ENCODE measurements around the gene MICAL3. TPM values are rescaled to one million over a fixed set of nuclear protein-coding genes. Genes with fewer than 3 reads are reported as not detected.

MICAL3 gene
- total RNA-seq, 4 donors from 2014 or later: 30.4 to 57.1 (median 37.7) TPM

DNA sequence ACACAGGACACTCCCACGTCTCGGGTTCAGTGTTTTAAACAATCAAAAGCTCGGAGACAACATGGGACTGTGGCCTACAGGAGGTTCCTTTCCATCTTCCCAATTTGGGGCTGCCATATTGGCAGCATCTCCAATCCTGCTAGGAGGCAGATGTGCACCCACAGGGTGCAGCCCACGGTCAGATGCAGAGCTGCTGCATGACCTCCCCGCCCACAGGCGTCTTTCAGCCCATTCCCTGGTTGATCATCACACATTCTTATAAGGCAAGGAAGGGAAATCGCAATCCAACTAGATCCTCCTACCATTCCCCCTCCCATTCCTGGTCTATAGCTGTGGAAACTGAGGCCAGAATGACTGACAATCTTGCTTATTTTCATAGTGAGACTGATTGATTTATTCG, 121.4 kb downstream of the MICAL3 start:
- 98% methylated on average over 8 of the region's 8 CpGs for WGBS
- peaks cover 8% of the 10 kb centered on the region for H3K4me1 ChIP-seq
- TF ChIP-seq POLR2AphosphoS5 (IDR thresholded peaks at IDR 0.05) (no peak), POLR2A (IDR thresholded peaks at IDR 0.05) (no peak), EP300 (IDR thresholded peaks at IDR 0.05) (no peak)
- TF ChIP-seq, protein P1, sequence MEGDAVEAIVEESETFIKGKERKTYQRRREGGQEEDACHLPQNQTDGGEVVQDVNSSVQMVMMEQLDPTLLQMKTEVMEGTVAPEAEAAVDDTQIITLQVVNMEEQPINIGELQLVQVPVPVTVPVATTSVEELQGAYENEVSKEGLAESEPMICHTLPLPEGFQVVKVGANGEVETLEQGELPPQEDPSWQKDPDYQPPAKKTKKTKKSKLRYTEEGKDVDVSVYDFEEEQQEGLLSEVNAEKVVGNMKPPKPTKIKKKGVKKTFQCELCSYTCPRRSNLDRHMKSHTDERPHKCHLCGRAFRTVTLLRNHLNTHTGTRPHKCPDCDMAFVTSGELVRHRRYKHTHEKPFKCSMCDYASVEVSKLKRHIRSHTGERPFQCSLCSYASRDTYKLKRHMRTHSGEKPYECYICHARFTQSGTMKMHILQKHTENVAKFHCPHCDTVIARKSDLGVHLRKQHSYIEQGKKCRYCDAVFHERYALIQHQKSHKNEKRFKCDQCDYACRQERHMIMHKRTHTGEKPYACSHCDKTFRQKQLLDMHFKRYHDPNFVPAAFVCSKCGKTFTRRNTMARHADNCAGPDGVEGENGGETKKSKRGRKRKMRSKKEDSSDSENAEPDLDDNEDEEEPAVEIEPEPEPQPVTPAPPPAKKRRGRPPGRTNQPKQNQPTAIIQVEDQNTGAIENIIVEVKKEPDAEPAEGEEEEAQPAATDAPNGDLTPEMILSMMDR (IDR thresholded peaks at IDR 0.05): no peak
- H3K27ac ChIP-seq: no peak overlapping the region
- no peaks in the 10 kb centered on the region for H3K9me3 ChIP-seq
- no peak overlapping the region for H3K4me3 ChIP-seq
- H3K36me3 ChIP-seq: peaks cover 50% of the 10 kb centered on the region
- H3K27me3 ChIP-seq: no peaks in the 10 kb centered on the region
- DNase-seq (ENCODE audit: low spot score in 2 of 2): no peak

DNA sequence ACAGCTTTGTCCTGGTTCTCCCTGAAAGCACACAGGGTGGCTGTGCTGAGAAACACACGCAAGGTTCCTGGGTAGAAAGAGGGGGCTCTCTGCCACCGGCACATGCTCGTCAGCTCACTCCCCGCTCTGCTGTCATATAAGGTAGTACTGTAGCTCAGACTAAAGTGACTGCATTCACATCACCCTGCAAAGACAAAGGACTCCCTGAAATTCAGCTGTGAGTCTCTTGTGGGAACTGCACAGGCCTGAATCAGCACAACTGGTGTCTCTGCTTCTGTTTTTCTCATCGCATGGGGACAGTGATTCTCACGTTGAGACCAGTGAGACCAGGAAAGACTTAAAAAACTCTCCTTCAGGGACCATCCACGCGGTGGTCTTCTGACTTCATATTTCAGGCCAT, 126.0 kb downstream of the MICAL3 start:
- Histone ChIP-seq H3K4me1 (no peaks in the 10 kb centered on the region), H3K9me3 (no peaks in the 10 kb centered on the region), H3K27ac (no peak overlapping the region), H3K27me3 (no peaks in the 10 kb centered on the region), H3K36me3 (peaks cover 67% of the 10 kb centered on the region), H3K4me3 (no peak overlapping the region)
- WGBS: 93% methylated on average over 8 of the region's 8 CpGs
- no peak for TF ChIP-seq EP300 (IDR thresholded peaks at IDR 0.05)
- no peak for TF ChIP-seq POLR2A (IDR thresholded peaks at IDR 0.05)
- TF ChIP-seq POLR2AphosphoS5 (IDR thresholded peaks at IDR 0.05): no peak
- TF ChIP-seq, protein P1 (IDR thresholded peaks at IDR 0.05): no peak
- no peak for DNase-seq (ENCODE audit: low spot score in 2 of 2)

DNA sequence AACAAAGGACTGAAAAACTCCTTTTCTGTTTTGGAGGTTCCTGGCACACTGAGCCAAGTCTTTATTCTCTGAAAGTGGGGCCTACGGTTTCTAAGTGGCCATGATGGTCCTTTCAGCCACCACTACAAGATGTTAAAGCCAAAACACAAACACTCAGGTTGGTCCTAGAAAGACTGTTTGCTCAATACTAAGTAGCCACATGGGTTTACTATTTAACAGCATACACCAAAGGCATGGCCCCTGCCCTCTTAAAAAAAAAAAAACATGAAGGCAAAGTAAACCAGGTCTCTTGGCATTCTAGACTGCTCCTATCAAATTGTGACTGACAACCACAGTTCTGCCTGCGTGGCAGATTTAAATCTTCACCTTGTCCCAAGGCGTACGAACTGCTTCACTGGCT, 126.5 kb downstream of the MICAL3 start:
- TF ChIP-seq EP300 (IDR thresholded peaks at IDR 0.05): no peak
- TF ChIP-seq POLR2A (IDR thresholded peaks at IDR 0.05): no peak
- TF ChIP-seq, protein P1 (IDR thresholded peaks at IDR 0.05): no peak
- no peak for TF ChIP-seq POLR2AphosphoS5 (IDR thresholded peaks at IDR 0.05)
- Histone ChIP-seq H3K4me1 (no peaks in the 10 kb centered on the region), H3K27me3 (no peaks in the 10 kb centered on the region), H3K36me3 (peaks cover 72% of the 10 kb centered on the region), H3K27ac (no peak overlapping the region), H3K9me3 (no peaks in the 10 kb centered on the region), H3K4me3 (no peak overlapping the region)
- no peak for DNase-seq (ENCODE audit: low spot score in 2 of 2)
- 93% methylated on average over 4 of the region's 4 CpGs for WGBS

DNA sequence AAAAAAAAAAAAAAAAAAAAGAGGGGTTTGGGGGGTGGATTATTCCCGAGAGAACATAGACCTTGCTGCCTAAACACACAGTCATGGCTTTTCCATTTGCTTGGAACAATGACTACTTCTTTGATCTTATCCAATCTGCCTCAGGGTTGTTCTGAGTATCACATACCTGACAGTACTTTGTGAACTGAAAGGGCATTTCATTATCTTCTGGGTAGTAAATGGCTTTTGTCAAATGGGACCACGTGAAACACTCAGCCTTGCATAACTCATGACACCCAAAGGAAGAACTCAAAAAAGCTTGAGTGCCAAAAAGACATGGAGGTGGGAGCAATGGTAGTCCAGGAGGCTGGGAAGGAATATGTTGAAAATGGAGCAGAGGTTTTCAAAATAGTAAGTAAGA, 126.9 kb downstream of the MICAL3 start:
- no peak overlapping the region for H3K4me3 ChIP-seq
- no peaks in the 10 kb centered on the region for H3K27me3 ChIP-seq
- 49% methylated on average over 2 of the region's 2 CpGs for WGBS
- no peaks in the 10 kb centered on the region for H3K9me3 ChIP-seq
- peaks cover 74% of the 10 kb centered on the region for H3K36me3 ChIP-seq
- H3K4me1 ChIP-seq: no peaks in the 10 kb centered on the region
- no peak overlapping the region for H3K27ac ChIP-seq
- DNase-seq (ENCODE audit: low spot score in 2 of 2): no peak
- TF ChIP-seq, protein P1 (IDR thresholded peaks at IDR 0.05): no peak
- TF ChIP-seq POLR2AphosphoS5 (IDR thresholded peaks at IDR 0.05) (no peak), POLR2A (IDR thresholded peaks at IDR 0.05) (no peak), EP300 (IDR thresholded peaks at IDR 0.05) (no peak)

DNA sequence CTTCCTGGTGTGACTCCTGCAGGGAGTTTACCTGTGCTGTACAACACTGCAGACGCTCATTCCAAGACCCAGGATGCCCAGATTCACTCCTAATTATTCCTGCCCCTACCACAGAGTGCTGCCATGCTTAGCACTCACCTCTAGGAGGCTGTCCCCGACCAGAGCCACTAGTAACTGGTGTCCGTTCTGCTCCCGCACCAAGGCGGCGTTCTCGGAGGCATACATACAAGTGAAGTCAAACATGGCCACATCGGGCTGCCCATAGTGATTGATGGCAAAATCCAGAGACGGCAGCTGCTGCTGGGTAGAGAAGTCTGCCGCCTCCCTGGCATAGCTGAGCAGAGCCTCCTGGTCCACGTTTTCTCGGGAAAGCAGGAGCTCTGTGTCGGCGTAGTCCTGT, 127.8 kb downstream of the MICAL3 start:
- TF ChIP-seq, protein P1 (IDR thresholded peaks at IDR 0.05): peak in 1 of 2 donors; percentile 19
- no peak for TF ChIP-seq POLR2A (IDR thresholded peaks at IDR 0.05)
- Histone ChIP-seq H3K27ac (no peak overlapping the region), H3K27me3 (no peaks in the 10 kb centered on the region), H3K9me3 (no peaks in the 10 kb centered on the region), H3K4me1 (peaks cover 3% of the 10 kb centered on the region), H3K4me3 (no peak overlapping the region), H3K36me3 (peaks cover 68% of the 10 kb centered on the region)
- no peak for DNase-seq (ENCODE audit: low spot score in 2 of 2)
- WGBS: 83% methylated on average over 14 of the region's 14 CpGs

All from suprapubic skin (tissue), 4 donors.